ENCODE results near the gene MYLK4.
A peak's percentile ranks its signal among the peaks of the same experiment; 100 is the strongest.

MYLK4 gene

DNA sequence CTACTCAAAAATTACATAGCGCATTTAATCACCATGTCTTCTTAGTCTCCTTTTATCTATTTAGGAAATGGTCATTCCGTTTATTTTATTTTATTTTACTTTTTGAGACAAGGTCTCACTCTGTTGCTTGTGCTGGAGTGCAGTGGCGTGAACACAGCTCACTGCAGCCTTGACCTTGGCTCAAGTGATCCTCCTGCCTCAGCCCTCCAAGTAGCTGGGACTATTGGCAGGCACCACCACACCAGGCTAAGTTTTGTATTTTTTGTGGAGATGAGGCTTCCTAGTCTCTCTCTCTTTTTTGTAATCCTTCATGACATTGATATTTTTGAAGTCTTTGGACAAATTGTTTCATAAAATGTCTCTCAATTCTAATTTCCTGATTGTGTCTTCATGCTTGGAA is 4.7 kb upstream of the MYLK4 start:
- DNase-seq, result no peak

GRCh38 chr6:2754911-2755310 is 4.2 kb upstream of the MYLK4 start:
- no peak for DNase-seq

DNA sequence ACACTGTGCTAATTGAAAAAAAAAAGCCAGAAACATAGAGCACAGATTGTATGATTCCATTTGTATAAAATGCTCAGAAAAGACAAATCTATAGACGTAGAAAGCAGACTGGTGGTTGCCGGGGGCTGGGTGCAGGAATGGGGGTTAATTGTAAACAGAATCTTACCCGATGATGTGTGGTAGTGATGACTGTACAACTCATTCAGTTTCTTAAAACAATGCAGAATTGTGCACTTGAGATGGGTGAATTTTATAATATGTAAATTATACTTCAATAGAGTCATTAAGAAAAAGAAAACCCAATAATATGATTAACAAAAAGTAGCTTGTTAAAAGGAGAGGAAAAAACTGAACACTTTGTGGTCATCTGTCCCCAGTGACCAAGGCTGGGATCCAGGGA is 3.7 kb upstream of the MYLK4 start:
- DNase-seq, result no peak

- DNase-seq, result no peak
Measured at GRCh38 chr6:2753743-2754142, 3.0 kb upstream of the MYLK4 start.

DNA sequence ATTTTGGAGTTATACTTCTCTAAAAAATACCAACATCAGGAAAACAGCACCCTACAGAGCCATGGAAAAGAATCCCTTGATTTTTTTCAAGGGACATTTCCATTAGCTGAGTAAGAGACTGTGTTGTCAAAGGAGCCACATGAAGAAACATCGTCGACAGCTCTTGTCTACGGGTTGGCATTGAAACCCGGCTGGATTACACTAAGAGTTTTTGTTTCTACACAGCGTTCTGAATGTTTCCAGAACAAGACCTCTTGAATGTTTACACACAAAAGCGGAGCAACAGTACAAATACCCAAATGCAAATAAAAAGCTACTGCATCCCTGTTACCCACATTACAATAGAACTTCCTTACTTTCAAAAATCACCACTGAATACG is 2.4 kb upstream of the MYLK4 start:
- DNase-seq, result no peak

GRCh38 chr6:2752477-2753109 is 1.9 kb upstream of the MYLK4 start:
- no peak for DNase-seq

DNA sequence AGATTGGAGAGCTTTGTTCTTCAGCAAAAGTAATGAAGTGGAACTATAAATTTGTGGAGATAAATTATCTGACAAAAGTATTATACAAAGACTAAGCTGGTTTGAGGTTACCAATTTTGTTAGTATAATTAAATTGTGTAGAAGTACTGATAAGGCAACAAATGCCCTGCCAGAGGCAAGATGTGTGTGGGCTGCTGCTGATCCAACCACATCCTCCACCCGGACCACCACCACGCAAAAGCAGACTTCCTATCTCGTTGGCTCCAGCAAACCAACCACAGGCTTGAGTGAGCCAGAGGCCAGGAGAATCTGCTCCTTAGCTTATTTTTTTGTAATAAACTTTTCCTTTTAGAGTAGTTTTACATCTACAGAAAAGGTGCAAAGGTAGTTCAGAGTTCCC is 1.1 kb upstream of the MYLK4 start:
- DNase-seq, result no peak

GRCh38 chr6:2749969-2750600 is 637 bp downstream of the MYLK4 start:
- DNase-seq, result peak; percentile 39

DNA sequence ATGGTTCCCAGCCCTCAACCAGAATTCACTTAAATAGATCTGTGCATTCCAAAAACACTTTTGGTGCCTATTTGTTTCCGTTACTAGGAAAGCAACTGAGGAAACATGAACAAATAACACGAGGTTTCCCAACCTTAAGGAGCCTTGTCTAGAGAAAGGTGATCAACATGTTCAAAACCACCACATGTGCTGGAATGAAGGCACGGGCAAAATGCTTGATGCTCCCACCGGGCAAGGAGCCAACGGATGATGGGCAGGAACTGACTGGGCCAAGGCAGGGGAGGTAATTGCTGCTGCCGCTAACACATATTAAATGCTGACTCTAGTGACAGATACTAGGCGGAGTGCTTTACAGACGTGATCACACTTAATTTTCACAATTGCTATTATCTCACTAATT is 2.5 kb downstream of the MYLK4 start:
- DNase-seq, result no peak

DNA sequence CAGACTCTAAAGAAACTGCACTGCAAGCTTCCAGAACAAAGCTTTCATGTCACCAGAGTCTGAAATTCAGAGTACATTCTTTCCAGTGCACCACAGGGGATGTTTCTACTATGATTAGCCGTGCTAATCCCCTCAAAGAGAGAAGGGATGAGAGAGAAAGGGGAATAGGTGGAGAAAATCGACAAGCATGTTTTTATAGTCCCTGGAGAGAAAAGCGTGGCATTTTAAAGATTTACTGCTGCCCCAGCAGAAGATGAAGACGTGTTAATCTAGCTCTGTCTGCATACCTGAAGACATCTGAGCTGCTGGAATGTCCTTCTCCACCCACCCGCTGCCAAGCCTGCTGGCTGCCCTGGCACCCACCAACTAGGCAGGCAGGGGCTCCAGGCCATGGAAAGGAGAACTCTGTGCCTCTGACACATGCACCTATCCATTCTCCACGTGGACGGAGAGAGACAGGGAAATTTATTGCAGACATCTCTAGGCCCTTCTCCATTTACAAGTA is 4.1 kb downstream of the MYLK4 start:
- no peak for DNase-seq

DNA sequence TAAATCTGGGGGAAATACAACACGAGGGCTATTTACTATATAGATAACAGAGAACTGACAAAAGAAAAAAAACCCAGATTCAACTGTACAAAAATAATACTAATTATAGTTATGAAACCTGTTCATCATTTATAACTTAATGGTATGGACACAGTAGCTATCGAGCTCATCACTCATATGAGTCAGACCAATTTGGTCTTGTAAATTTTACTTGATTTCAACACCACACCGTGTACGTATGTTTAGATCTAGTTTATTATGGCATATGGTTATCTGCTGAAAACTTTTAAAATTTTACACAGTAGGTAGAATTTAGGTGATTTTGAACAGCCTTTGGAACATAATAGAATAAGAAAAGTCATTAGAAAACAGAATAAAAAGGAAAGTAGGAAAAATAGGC is 5.5 kb downstream of the MYLK4 start:
- DNase-seq, result no peak

GRCh38 chr6:2744778-2745177 is 5.9 kb downstream of the MYLK4 start:
- no peak for DNase-seq

DNA sequence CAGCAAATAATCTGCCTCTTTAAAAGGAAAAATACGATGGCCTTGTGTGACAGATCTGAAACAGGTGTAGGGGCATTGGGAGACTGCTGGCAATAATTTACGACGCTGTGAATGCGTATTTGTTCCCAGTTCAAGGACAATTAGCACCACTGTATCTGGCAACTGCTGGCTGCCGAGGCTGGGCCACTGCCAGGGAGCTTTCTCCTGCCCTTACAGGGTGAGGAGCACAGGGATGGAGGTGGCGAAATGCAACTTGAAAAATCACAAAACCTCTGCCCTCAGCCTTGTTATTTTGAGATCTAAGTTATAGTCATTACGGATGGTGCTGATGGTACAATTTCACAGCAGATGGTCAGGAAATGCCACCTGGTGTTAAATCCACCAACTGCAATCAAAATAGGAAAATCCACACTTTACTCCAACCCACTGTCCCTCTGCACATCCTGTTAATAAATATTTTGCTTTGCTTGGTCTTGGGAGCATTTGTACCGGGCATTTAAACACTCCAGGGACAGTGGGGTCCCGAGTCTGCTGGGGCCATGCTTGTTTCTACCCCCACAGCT is 6.4 kb downstream of the MYLK4 start:
- peak; percentile 44 for DNase-seq

DNA sequence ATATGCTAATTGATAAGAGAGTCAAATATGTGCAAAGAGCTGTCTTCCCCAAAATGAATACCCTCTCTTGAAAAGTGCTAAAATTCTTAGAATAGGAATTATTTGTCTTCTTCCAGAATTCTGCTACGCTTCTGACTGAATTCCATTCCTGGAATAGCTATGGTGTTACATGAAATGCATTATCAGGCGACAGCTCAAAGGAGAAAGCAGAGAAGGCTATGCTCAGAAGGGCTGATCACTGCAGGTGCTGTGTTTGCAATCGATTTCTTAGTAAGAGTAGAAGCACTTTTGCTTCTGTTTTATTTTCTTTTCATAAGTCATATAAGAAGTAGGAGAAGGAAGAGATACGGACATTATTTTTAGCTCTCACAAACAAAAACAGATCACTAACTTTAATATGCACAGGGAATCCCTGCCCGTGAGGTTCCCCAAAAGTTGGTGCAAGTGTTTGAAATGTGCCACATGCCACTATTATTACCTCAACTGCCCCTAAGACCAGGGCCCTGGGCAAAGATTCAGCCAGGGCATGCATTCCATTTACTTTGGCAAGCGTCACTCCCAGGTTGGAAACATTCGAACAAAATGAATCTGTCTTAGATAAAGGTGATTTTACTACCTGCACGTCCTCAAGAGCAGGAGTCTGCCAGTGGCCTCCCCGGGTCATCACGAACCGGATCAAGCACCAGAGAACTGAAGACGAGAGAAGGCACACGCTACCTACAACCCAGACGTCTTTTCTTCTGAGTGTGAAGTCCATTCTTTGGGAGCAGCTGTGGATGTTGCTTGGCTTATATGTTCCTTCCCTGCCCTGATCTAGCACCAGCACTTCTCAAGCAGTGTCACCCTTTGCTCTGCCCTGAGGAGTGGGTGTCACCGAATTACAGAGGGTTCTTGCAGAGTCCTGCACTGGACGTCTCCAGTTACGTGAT is 7.2 kb downstream of the MYLK4 start:
- no peak for DNase-seq

- no peak for DNase-seq
Measured at GRCh38 chr6:2741756-2742155, 9.0 kb downstream of the MYLK4 start.

DNA sequence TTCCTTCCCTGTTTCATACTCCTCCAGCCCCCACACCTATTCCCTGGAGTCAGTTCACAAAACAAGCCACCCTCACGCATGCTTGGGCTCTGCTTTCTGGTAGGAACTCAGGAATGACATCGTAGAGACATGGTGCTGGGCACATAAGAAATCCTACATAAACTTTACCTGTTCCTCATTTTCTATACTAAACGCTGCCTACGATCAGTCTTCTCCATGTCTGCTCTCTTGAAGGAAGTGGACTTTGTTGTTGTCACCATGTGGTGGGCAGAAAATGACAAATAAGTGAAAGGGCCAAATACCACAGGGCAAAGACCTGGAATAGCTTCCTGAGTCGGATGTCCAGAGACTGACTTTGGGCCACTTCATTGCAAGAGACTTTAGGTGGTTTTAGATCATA is 10.1 kb downstream of the MYLK4 start:
- no peak for DNase-seq

GRCh38 chr6:2739335-2739734 is 11.4 kb downstream of the MYLK4 start:
- DNase-seq, result no peak

DNA sequence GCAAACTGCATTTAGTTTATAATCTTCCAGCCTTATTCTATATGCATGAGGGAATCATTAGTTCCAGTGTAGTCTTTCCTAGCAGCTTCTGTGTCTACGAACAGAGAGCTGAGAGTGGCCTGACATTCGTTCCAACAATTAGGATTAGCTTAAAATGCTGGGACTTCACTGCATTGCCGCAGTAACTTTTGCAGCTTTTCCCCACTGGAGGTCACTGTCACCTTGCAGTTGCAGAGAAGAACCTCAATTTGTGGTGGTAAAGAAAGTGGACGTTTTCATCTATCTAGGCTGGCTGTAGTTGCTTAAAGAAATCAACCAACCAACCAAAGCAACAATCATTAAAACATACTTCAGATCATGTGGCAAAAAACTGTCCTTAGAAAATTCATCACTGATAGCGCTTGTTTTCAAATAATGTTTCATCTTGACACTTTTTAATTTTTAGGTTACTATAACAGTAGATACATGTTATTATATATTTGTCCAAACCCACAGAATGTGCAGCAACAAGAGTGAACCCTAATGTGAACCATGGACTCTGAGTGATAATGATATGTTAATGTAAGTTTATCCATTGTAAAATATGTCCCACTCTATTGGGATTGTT is 12.2 kb downstream of the MYLK4 start:
- peak; percentile 60 for DNase-seq

DNA sequence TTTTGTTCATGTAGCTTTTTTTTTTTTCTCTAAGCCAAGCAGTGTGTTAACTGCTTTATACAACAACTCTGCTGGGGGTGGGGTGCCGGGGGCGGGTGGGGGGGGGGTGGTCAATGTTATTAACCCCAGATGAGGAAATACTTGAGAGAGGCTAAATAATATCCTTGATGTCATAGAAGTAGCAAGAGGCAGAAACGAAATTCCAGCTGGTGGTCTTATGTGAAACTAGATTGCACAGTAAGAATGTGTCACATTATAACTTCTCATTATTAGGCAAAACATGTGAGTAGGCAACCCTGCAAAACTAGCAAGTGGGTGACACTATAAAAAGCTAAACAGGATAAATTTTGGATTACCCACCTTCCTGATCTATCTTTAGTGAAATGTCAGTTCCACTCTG is 12.8 kb downstream of the MYLK4 start:
- no peak for DNase-seq

- no peak for DNase-seq
Measured at GRCh38 chr6:2734488-2735166, 16.1 kb downstream of the MYLK4 start.

DNA sequence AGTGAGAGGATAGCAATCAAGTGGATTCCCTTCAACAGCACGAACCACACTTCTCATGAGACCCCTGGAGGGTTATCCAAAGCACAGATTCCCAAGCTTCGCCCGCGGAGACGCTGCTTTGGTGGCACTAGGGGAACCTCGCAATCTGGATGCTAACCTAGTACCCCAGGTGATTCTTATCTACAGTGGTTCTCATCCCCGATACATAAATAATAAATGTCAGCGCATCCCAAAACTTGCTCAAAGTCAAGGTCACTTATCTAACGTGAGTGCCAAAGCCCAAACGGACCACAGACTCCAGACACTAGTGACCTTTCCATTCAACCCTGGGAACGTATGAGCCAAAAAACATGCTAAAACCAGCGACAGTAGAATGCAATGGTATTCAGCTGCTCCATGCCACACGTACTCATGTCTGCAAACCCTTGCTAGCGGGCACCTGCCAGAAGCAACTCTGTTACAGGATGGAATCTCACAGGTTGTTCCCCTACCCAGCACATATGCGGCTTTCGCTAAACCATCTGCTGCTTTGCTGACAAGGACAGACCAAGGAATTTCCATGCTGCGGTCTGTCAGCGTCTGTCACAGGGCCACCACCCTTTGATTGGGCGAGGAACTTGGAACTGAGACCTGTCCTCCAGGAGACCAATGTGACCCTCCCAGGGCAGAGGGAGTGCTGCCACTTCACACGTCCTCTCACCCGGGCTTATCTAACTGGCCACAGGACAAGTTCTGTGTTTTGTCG is 16.8 kb downstream of the MYLK4 start:
- DNase-seq, result no peak

DNA sequence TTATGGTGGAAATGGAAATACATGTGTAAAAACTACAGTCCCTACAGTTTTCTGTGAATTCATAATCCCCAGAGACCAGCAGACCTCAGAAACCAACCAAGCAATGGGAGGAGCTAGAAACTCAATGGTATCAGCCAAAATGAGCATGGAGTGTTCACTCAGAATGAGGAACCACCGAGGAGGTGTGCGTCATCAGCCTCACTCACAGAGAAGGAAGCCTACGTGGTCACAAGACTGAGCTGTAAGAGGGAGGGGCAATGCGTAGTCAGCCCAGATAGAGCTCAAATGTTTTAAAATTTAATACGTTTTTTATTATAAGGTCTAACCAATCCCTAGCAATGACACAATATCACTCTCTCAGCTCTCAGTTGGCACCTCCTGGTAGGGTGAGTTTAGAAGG is 17.4 kb downstream of the MYLK4 start:
- DNase-seq, result no peak

Measured in NCI-H2171 treated with DMSO at 0.1 percent for 48 hours (cell line).